Measurements from ENCODE around the gene DHX36. TPM values are rescaled to one million over a fixed set of nuclear protein-coding genes. Genes with fewer than 3 reads are reported as not detected.

The DHX36 gene
- total and polyA plus RNA-seq, 10 of the 15 experiments (the other 5 are each of a cell fraction or from before 2014, with no cell fraction given) = 16.2 to 70.5 (median 41.6) TPM

- H3K4me3 ChIP-seq = no peak overlapping the region
- no peaks in the 10 kb centered on the region for H3K9me3 ChIP-seq (replicated peaks; ENCODE audit: control insufficient read depth, insufficient read depth, low read length)
- no peak overlapping the region for H2AFZ ChIP-seq (ENCODE audit: control insufficient read depth, low read depth, low read length)
- in situ Hi-C loops (cut with MboI) = no loop called here
- no peaks in the 10 kb centered on the region for H3K79me2 ChIP-seq (ENCODE audit: control insufficient read depth, insufficient read depth, low read length)
- H3K36me3 ChIP-seq (ENCODE audit: control insufficient read depth in 2 of 2, insufficient read depth in 2 of 2, low read length in 1 of 2) = no peaks in the 10 kb centered on the region
- H4K20me1 ChIP-seq (ENCODE audit: control insufficient read depth, insufficient read depth) = no peaks in the 10 kb centered on the region
- H3K27ac ChIP-seq (ENCODE audit: control insufficient read depth, insufficient read depth) = no peak overlapping the region
- ChIA-PET CTCF (no interaction called here), RAD21 (ENCODE audit: unreplicated experiment) (no interaction called here), POLR2A (no interaction called here), SMC1A (ENCODE audit: uncharacterized antibody, unreplicated experiment) (interaction anchor here (0.6 kb wide), 1 partner anchor 96 kb away, joined by 3 read pairs; no protein-coding TSS in a partner anchor)
- no peaks in the 10 kb centered on the region for H3K27me3 ChIP-seq (replicated peaks in 1 of 2; ENCODE audit: control insufficient read depth in 2 of 2, insufficient read depth in 2 of 2, low read length in 1 of 2)
- TF ChIP-seq HDAC6 (IDR thresholded peaks at IDR 0.05; ENCODE audit: unreplicated experiment) = no peak
- DNase-seq (ENCODE audit: low read depth, low spot score) (no peak), FAIRE-seq (no peak), ATAC-seq (no peak)
- no peaks in the 10 kb centered on the region for H3K4me1 ChIP-seq (ENCODE audit: control insufficient read depth, insufficient read depth, low read length)
- no TSS peak for BruUV-seq (replicated peaks)
- no peak overlapping the region for H3K9ac ChIP-seq (ENCODE audit: control insufficient read depth, insufficient read depth, low read length)
- intact Hi-C loops (cut with micrococcal nuclease; ENCODE audit: unreplicated experiment) = no loop called here
- no peak overlapping the region for H3K4me2 ChIP-seq (ENCODE audit: control insufficient read depth, insufficient read depth)
Measured at GRCh38 chr3:154364849-154365248, 40.6 kb upstream of the DHX36 start.

GRCh38 chr3:154361099-154361498 lies 36.8 kb upstream of the DHX36 start:
- H3K36me3 ChIP-seq (ENCODE audit: control insufficient read depth in 2 of 2, insufficient read depth in 2 of 2, low read length in 1 of 2) = no peaks in the 10 kb centered on the region
- BruUV-seq (replicated peaks) = no TSS peak
- no peaks in the 10 kb centered on the region for H3K4me1 ChIP-seq (ENCODE audit: control insufficient read depth, insufficient read depth, low read length)
- no peaks in the 10 kb centered on the region for H3K79me2 ChIP-seq (ENCODE audit: control insufficient read depth, insufficient read depth, low read length)
- no peak overlapping the region for H3K9ac ChIP-seq (ENCODE audit: control insufficient read depth, insufficient read depth, low read length)
- POLR2A ChIA-PET = no interaction called here
- H3K4me3 ChIP-seq = no peak overlapping the region
- DNase-seq (ENCODE audit: low read depth, low spot score) (no peak), ATAC-seq (no peak), FAIRE-seq (no peak)
- CTCF ChIA-PET = no interaction called here
- no peak overlapping the region for H2AFZ ChIP-seq (ENCODE audit: control insufficient read depth, low read depth, low read length)
- no peaks in the 10 kb centered on the region for H3K27me3 ChIP-seq (replicated peaks in 1 of 2; ENCODE audit: control insufficient read depth in 2 of 2, insufficient read depth in 2 of 2, low read length in 1 of 2)
- intact Hi-C loops (cut with micrococcal nuclease; ENCODE audit: unreplicated experiment) = no loop called here
- H3K27ac ChIP-seq (ENCODE audit: control insufficient read depth, insufficient read depth) = no peak overlapping the region
- H3K4me2 ChIP-seq (ENCODE audit: control insufficient read depth, insufficient read depth) = no peak overlapping the region
- H3K9me3 ChIP-seq (replicated peaks; ENCODE audit: control insufficient read depth, insufficient read depth, low read length) = no peaks in the 10 kb centered on the region
- SMC1A ChIA-PET (ENCODE audit: uncharacterized antibody, unreplicated experiment) = no interaction called here
- H4K20me1 ChIP-seq (ENCODE audit: control insufficient read depth, insufficient read depth) = no peaks in the 10 kb centered on the region
- 0% methylated on average over 1 of the region's 1 CpG for whole genome bisulfite sequencing (ENCODE audit: insufficient coverage, insufficient replicate concordance, low lambda C conversion rate, missing lambda C conversion rate)
- RAD21 ChIA-PET (ENCODE audit: unreplicated experiment) = no interaction called here
- in situ Hi-C loops (cut with MboI) = no loop called here
- TF ChIP-seq MTA2 (IDR thresholded peaks at IDR 0.05; ENCODE audit: low read depth) (no peak), TAF1 (IDR thresholded peaks at IDR 0.05; ENCODE audit: borderline replicate concordance, low read depth, low read length) (no peak)
